IMR-90 (cell line): ENCODE data around the gene CPLX1. TPM values are rescaled to one million over a fixed set of nuclear protein-coding genes. Genes with fewer than 3 reads are reported as not detected.

ENCODE experiments used
- ATAC-seq: fragments of 200-7000 bp; cut with Tn5 transposase; 2 replicates; pipeline ENCODE4 v1.9.1; 2020; ENCODE audit warnings: low read depth, mild to moderate bottlenecking, moderate library complexity
- BruUV-seq: library from RNA; stranded (reverse); fragments of 400-500 nt; replicated peaks from 2 replicates; lab custom pipeline; 2021; lab: Mats Ljungman, UMichigan
- CTCF ChIA-PET: fragments of 300-600 bp; formaldehyde crosslinking; extraction: SDS; loops from one replicate; lab custom pipeline; 2021; ENCODE audit warnings: antibody characterized with exemption; lab: Yijun Ruan, JAX
- POLR2A ChIA-PET: fragments of 300-600 bp; sonication (Branson Sonifier 250); formaldehyde crosslinking; loops from one replicate; lab custom pipeline; 2022; ENCODE audit warnings: antibody characterized with exemption; ENCODE audit not compliant: unreplicated experiment; lab: Charles Lee
- DNase-seq: peaks from one replicate; pipeline ENCODE4 v3.0.0; 2013
- H2AFZ ChIP-seq: replicated peaks from 2 replicates; pipeline ENCODE3; 2013; ENCODE audit warnings: low read length, mild to moderate bottlenecking; ENCODE audit not compliant: poor library complexity
- H2AK5ac ChIP-seq: 2 replicates; pipeline ENCODE4 v1.6.1; 2013; ENCODE audit warnings: low read depth, low read length, inconsistent platforms
- H2AK9ac ChIP-seq: replicated peaks from 2 replicates; pipeline ENCODE3; 2013; ENCODE audit warnings: mild to moderate bottlenecking, low read depth, low read length, moderate library complexity; ENCODE audit not compliant: poor library complexity
- H2BK120ac ChIP-seq: 2 replicates; pipeline ENCODE4 v1.6.1; 2013; ENCODE audit warnings: low read depth, low read length, inconsistent platforms
- H2BK15ac ChIP-seq: 3 replicates; pipeline ENCODE4 v1.6.1; 2013; ENCODE audit warnings: low read depth, low read length, inconsistent platforms
- H2BK20ac ChIP-seq: 2 replicates; pipeline ENCODE4 v1.6.1; 2013; ENCODE audit warnings: low read depth, mild to moderate bottlenecking, inconsistent platforms, low read length, moderate library complexity
- H2BK5ac ChIP-seq: 2 replicates; pipeline ENCODE4 v1.6.1; 2013; ENCODE audit warnings: mild to moderate bottlenecking, low read depth, low read length, inconsistent platforms; ENCODE audit not compliant: poor library complexity, severe bottlenecking
- H3K14ac ChIP-seq: replicated peaks from 2 replicates; pipeline ENCODE4 v1.6.1; 2013; ENCODE audit warnings: low read depth, low read length, inconsistent platforms
- H3K18ac ChIP-seq: 2 replicates; pipeline ENCODE4 v1.6.1; 2013; ENCODE audit warnings: low read depth, low read length, control low read depth
- H3K23ac ChIP-seq: 2 replicates; pipeline ENCODE4 v1.6.1; 2013; ENCODE audit warnings: low read depth, low read length, inconsistent platforms
- H3K27ac ChIP-seq: 2 replicates; pipeline ENCODE4 v1.5.1; 2013; ENCODE audit warnings: mild to moderate bottlenecking, control low read depth, low read length; ENCODE audit not compliant: insufficient read depth
- H3K27me3 ChIP-seq: 2 replicates; pipeline ENCODE4 v1.6.1; 2013; ENCODE audit warnings: low read length; ENCODE audit not compliant: control insufficient read depth, insufficient read depth
- H3K36me3 ChIP-seq: 2 replicates; pipeline ENCODE4 v1.6.1; 2013; ENCODE audit warnings: low read length, mixed read lengths; ENCODE audit not compliant: control insufficient read depth, insufficient read depth
- H3K4ac ChIP-seq: 2 replicates; pipeline ENCODE4 v1.6.1; 2013; ENCODE audit warnings: low read depth, low read length, inconsistent platforms
- H3K4me1 ChIP-seq: 2 replicates; pipeline ENCODE4 v1.6.1; 2013; ENCODE audit warnings: low read length, mixed read lengths; ENCODE audit not compliant: control insufficient read depth, insufficient read depth
- H3K4me2 ChIP-seq: 2 replicates; pipeline ENCODE4 v1.6.1; 2013; ENCODE audit warnings: low read depth, mild to moderate bottlenecking, control low read depth, low read length, moderate library complexity
- H3K4me3 ChIP-seq: 2 replicates; pipeline ENCODE4 v1.5.1; 2013; ENCODE audit warnings: low read depth, mild to moderate bottlenecking, control low read depth, low read length, moderate library complexity; ENCODE audit not compliant: insufficient read depth
- H3K56ac ChIP-seq: 2 replicates; pipeline ENCODE4 v1.6.1; 2013; ENCODE audit warnings: low read length, inconsistent platforms; ENCODE audit not compliant: insufficient read depth; ENCODE audit errors: extremely low read depth
- H3K79me1 ChIP-seq, 2 experiments: 2 replicates each; pipeline ENCODE4 v1.6.1; 2013; ENCODE audit warnings: low read length in 2 of 2, inconsistent platforms in 1 of 2, low read depth in 1 of 2
- H3K9ac ChIP-seq: 2 replicates; pipeline ENCODE4 v1.6.1; 2013; ENCODE audit warnings: low read depth, low read length, control low read depth
- H3K9me1 ChIP-seq: 2 replicates; pipeline ENCODE4 v1.6.1; 2013; ENCODE audit warnings: low read length, inconsistent platforms; ENCODE audit not compliant: insufficient read depth
- H3K9me3 ChIP-seq: 2 replicates; pipeline ENCODE4 v1.6.1; 2013; ENCODE audit warnings: low read length; ENCODE audit not compliant: control insufficient read depth, insufficient read depth
- H4K20me1 ChIP-seq: 2 replicates; pipeline ENCODE4 v1.6.1; 2013; ENCODE audit warnings: low read length, inconsistent platforms; ENCODE audit not compliant: insufficient read depth
- H4K5ac ChIP-seq: 2 replicates; pipeline ENCODE4 v1.6.1; 2013; ENCODE audit warnings: mild to moderate bottlenecking, low read depth, low read length, control low read depth
- H4K8ac ChIP-seq, 2 experiments: 2 replicates each; pipeline ENCODE4 v1.6.1; 2013; ENCODE audit warnings: low read depth in 2 of 2, low read length in 2 of 2, control low read depth in 1 of 2, inconsistent platforms in 1 of 2
- H4K91ac ChIP-seq: 2 replicates; pipeline ENCODE4 v1.6.1; 2013; ENCODE audit warnings: low read depth, low read length, inconsistent platforms; ENCODE audit not compliant: insufficient read depth
- FOS ChIP-seq: fragments of 150-350 bp; IDR thresholded peaks from 2 replicates; pipeline ENCODE4 v1.6.1; 2016; ENCODE audit warnings: low read depth, low read length
- MAFK ChIP-seq: IDR thresholded peaks from 2 replicates; pipeline ENCODE4 v1.6.1; 2012; ENCODE audit warnings: low read depth, low read length, improper control_type of control experiment
- WGBS, 2 experiments: methylation state at CpG; one replicate each; pipeline versions ENCODE4 v1.1.5 to v1.1.7; 2013; ENCODE audit warnings: missing lambda C conversion rate in 2 of 2; ENCODE audit not compliant: insufficient read length in 1 of 2; ENCODE audit errors: extremely low coverage in 2 of 2; 5-methylcytosine and 5-hydroxymethylcytosine counted together
- dilution Hi-C: fragments of 300-500 bp; cut with HindIII; formaldehyde crosslinking; loops from one replicate; pipeline ENCODE4 v1.14.3; 2018; ENCODE audit warnings: low sequenced_read_pairs; ENCODE audit not compliant: unreplicated experiment
- in situ Hi-C: fragments of 300-500 bp; cut with MboI; formaldehyde crosslinking; loops from 3 replicates; pipeline ENCODE4 v1.14.3; 2019; ENCODE audit warnings: low sequenced_read_pairs, inconsistent platforms, mixed read lengths
- intact Hi-C: fragments of 100-400 bp; cut with micrococcal nuclease; formaldehyde crosslinking; loops from 2 replicates; pipeline ENCODE4 v1.10.0; 2022
- polyA plus RNA-seq, 3 experiments: library from polyadenylated mRNA; depleted of rRNA; stranded (reverse); fragments of >200 nt; gene quantifications; 2 replicates each; pipeline ENCODE4 v1.2.3, GENCODE V29; 2012; ENCODE audit warnings: low replicate concordance in 1 of 3
- total RNA-seq: library from RNA; depleted of rRNA; stranded (reverse); fragments of >200 nt; gene quantifications from 2 replicates; pipeline ENCODE4 v1.2.3, GENCODE V29; 2012

CPLX1 gene
- total and polyA plus RNA-seq, 2 of the 4 experiments (the other 2 are of a cell fraction), result 0.05 TPM; not detected in 1

DNA sequence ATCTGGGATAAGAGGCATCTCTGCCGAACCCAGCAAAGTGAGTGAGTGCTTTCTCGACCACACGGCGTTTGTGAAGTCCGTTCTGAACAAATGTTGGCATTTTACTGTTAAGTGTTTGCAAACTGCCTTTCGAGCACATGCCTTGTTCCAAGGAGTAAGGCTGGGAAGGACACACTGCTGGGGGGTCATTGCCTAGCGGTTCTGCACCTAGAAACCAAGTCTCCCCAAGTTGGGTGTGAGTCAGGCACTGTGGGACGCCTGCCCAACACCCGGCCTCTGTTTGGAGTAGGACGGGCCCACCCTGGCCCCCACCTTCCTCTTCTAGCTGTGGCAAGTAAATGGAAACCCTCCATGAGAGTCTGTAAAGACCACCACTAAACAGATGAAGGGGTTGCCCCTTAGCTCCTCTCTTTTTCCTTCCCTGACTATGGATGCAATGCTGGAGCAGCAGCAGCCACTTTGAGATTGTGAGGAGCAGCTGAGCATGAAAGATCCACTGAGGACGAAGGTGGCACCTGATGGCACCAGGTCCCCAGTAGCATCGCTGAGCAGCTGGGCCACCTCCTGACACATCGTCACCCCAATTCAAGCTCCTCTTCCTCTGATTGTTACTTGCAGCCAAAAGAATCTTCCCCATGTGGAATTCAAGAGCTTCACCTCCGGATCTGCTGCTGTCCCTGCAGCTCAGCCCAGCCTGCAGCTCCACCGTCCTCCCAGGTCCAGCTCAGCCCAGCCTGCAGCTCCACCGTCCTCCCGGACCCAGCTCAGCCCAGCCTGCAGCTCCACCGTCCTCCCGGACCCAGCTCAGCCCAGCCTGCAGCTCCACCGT is 6.3 kb downstream of the CPLX1 start:
- Histone ChIP-seq H2AK9ac (no peak overlapping the region), H3K4me3 (no peak overlapping the region), H3K56ac (no peak overlapping the region), H4K5ac (no peak overlapping the region), H2BK120ac (no peak overlapping the region), H3K4me1 (no peaks in the 10 kb centered on the region), H2BK5ac (no peak overlapping the region), H4K20me1 (no peaks in the 10 kb centered on the region; the same call in 1 of the 2 replicates), H3K9ac (no peak overlapping the region), H4K91ac (no peak overlapping the region), H3K36me3 (no peaks in the 10 kb centered on the region), H3K27ac (no peak overlapping the region), H2AFZ (no peak overlapping the region), H4K8ac (no peak overlapping the region), H3K9me3 (peaks cover 4% of the 10 kb centered on the region), H2AK5ac (no peak overlapping the region), H2BK20ac (no peak overlapping the region), H2BK15ac (no peak overlapping the region), H3K4me2 (no peak overlapping the region), H3K27me3 (peaks cover 78% of the 10 kb centered on the region), H3K79me1 (no peaks in the 10 kb centered on the region), H3K18ac (no peak overlapping the region), H3K9me1 (no peaks in the 10 kb centered on the region), H3K14ac (no peak overlapping the region), H3K23ac (no peak overlapping the region), H3K4ac (no peak overlapping the region)
- no peak for DNase-seq
- ATAC-seq, result no peak
- 52% methylated on average over 5 of the region's 20 CpGs; no CpG with 5 or more reads in 1 of the 2 experiments for WGBS, 2 experiments
- intact Hi-C loops, result no loop called here
- dilution Hi-C loops, result no loop called here
- CTCF ChIA-PET, result no interaction called here
- no TSS peak for BruUV-seq
- in situ Hi-C loops, result no loop called here
- POLR2A ChIA-PET, result no interaction called here
- TF ChIP-seq FOS, result no peak
- TF ChIP-seq MAFK, result no peak
